Natural killer cell (primary cell): ENCODE measurements around the gene IL19. TPM values are rescaled to one million over a fixed set of nuclear protein-coding genes. Genes with fewer than 3 reads are reported as not detected.

Experiments used
- ATAC-seq, 3 donors: fragments of 150-1000 bp in 2 of 3; fragments of 200-7000 bp in 1 of 3; cut with Tn5 transposase; 1 replicate in 1 of 3; 2 replicates in 2 of 3; pipeline ENCODE4 v1.10.0; 2021; ENCODE audit warnings: mild to moderate bottlenecking in 2 of 3, moderate library complexity in 2 of 3
- DNase-seq, 2 donors: peaks; one replicate each; pipeline versions ENCODE4 v3.0.0 to v3.0.0-alpha.2; 2013 to 2021; ENCODE audit warnings: mixed read lengths in 1 of 2
- H3K27ac ChIP-seq: one replicate; pipeline ENCODE4 v1.5.1; 2013; ENCODE audit warnings: mild to moderate bottlenecking, low read length
- H3K27me3 ChIP-seq: one replicate; pipeline ENCODE4 v1.6.1; 2013; ENCODE audit warnings: low read length; ENCODE audit not compliant: control insufficient read depth, insufficient read depth
- H3K36me3 ChIP-seq: one replicate; pipeline ENCODE4 v1.6.1; 2013; ENCODE audit warnings: low read length; ENCODE audit not compliant: control insufficient read depth, insufficient read depth
- H3K4me1 ChIP-seq: one replicate; pipeline ENCODE4 v1.6.1; 2013; ENCODE audit warnings: low read length; ENCODE audit not compliant: control insufficient read depth, insufficient read depth
- H3K4me3 ChIP-seq: one replicate; pipeline ENCODE4 v1.5.1; 2013; ENCODE audit warnings: low read length
- H3K9me3 ChIP-seq: one replicate; pipeline ENCODE4 v1.6.1; 2013; ENCODE audit warnings: low read length; ENCODE audit not compliant: control insufficient read depth, insufficient read depth
- H3K27ac Mint-ChIP-seq, 2 donors: one replicate each; pipeline ENCODE4 v1.8.0; 2022; ENCODE audit warnings: mild to moderate bottlenecking in 2 of 2, mixed read lengths in 2 of 2, moderate library complexity in 1 of 2
- H3K27me3 Mint-ChIP-seq, 2 donors: one replicate each; pipeline ENCODE4 v1.8.0; 2022; ENCODE audit warnings: low read depth in 2 of 2, mixed read lengths in 2 of 2
- H3K36me3 Mint-ChIP-seq: one replicate; pipeline ENCODE4 v1.8.0; 2022; ENCODE audit warnings: mixed read lengths
- H3K4me1 Mint-ChIP-seq, 2 donors: one replicate each; pipeline ENCODE4 v1.8.0; 2022; ENCODE audit warnings: mixed read lengths in 2 of 2
- H3K4me3 Mint-ChIP-seq: one replicate; pipeline ENCODE4 v1.8.0; 2022; ENCODE audit warnings: mild to moderate bottlenecking, moderate library complexity, mixed read lengths
- H3K9me3 Mint-ChIP-seq, 2 donors: one replicate each; pipeline ENCODE4 v1.8.0; 2022; ENCODE audit warnings: mixed read lengths in 2 of 2
- WGBS: methylation state at CpG from one replicate; pipeline ENCODE4 v1.1.7; 2013; ENCODE audit warnings: missing lambda C conversion rate; ENCODE audit not compliant: insufficient coverage; 5-methylcytosine and 5-hydroxymethylcytosine counted together
- intact Hi-C: fragments of 100-400 bp; cut with micrococcal nuclease; formaldehyde crosslinking; loops from one replicate; pipeline ENCODE4 v1.14.2; 2022
- total RNA-seq, 4 donors: library from RNA; stranded (reverse); fragments of 120-200 nt in 1 of 4; gene quantifications; one replicate each; pipeline versions ENCODE4 v1.2.3 to v1.2.4, GENCODE V29; 2013 to 2022
- TF ChIP-seq, protein P1 (sequence below): fragments of 200-600 bp; IDR thresholded peaks from one replicate; pipeline ENCODE4 v1.8.0; 2022; ENCODE audit warnings: antibody characterized with exemption

The IL19 gene
- total RNA-seq, 3 donors from 2014 or later (not counting 1 experiment from before 2014, with no cell fraction given): not detected

DNA sequence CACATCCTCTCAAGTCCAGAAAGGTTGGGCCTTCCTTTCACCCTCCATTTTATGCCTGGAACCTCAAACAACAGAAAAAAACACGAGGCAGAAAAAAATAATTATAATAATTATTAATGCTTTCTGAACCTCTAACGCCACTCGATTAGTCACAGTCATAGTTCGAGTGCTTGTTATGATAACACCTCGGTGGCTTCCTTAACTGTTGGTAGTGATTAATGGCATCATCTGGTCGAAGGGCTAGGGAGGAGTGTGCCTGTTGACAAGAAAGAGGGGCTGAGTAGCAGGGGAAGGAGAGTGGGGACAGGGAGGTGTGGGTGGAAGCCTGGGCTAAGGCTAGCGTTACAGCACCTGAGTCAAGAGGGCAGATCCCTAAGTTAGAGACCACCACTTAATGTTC is 23.0 kb downstream of the IL19 start:
- intact Hi-C loops: no loop called here
- no peaks in the 10 kb centered on the region for H3K36me3 ChIP-seq
- Mint-ChIP-seq H3K36me3 (no peaks in the 10 kb centered on the region), H3K27me3 (peaks cover 26 to 63% of the 10 kb centered on the region in 2 donors), H3K9me3 (no peaks in the 10 kb centered on the region), H3K4me3 (no peak overlapping the region), H3K4me1 (peaks cover 17 to 24% of the 10 kb centered on the region in 2 donors), H3K27ac (no peak overlapping the region)
- H3K9me3 ChIP-seq: no peaks in the 10 kb centered on the region
- WGBS: 76% methylated on average over 6 of the region's 7 CpGs
- H3K27ac ChIP-seq: no peak overlapping the region
- DNase-seq: no peak
- no peaks in the 10 kb centered on the region for H3K27me3 ChIP-seq
- TF ChIP-seq, protein P1, sequence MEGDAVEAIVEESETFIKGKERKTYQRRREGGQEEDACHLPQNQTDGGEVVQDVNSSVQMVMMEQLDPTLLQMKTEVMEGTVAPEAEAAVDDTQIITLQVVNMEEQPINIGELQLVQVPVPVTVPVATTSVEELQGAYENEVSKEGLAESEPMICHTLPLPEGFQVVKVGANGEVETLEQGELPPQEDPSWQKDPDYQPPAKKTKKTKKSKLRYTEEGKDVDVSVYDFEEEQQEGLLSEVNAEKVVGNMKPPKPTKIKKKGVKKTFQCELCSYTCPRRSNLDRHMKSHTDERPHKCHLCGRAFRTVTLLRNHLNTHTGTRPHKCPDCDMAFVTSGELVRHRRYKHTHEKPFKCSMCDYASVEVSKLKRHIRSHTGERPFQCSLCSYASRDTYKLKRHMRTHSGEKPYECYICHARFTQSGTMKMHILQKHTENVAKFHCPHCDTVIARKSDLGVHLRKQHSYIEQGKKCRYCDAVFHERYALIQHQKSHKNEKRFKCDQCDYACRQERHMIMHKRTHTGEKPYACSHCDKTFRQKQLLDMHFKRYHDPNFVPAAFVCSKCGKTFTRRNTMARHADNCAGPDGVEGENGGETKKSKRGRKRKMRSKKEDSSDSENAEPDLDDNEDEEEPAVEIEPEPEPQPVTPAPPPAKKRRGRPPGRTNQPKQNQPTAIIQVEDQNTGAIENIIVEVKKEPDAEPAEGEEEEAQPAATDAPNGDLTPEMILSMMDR: no peak
- no peak overlapping the region for H3K4me3 ChIP-seq
- no peak for ATAC-seq
- peaks cover 27% of the 10 kb centered on the region for H3K4me1 ChIP-seq

DNA sequence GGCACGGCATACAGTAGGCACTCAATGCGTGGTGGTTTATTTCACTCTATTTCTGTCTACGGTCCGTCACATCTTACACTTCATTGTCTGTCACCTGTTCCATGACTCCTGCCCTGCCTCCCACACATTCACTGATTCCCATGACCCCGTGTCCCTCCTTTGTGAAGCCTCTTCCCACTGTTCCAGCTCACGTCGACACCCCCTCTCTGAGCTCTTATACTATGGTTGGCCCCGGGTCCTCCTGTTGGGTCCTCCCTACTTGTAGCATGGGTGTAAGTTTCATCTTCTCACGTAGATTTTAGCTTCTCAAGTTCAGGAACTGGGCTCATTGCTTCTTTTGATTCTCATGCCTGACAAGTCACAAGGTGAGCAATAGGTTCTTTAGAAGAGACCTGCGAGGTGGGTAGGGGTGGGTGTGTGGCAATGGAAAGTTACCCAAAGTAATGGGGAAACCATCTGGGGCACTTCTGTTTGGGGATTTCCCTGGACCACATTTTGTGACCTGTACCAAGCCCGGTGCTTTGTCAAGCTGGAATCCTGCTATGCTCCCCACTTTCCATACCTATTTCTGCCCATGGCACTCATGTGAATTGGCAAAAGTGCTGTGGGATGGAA is 23.8 kb downstream of the IL19 start:
- peak in 1 of 3 donors; percentile 35 for ATAC-seq
- intact Hi-C loops: no loop called here
- H3K4me1 ChIP-seq: peaks cover 27% of the 10 kb centered on the region
- Mint-ChIP-seq H3K36me3 (no peaks in the 10 kb centered on the region), H3K27me3 (peaks cover 29 to 63% of the 10 kb centered on the region in 2 donors), H3K4me3 (no peak overlapping the region), H3K27ac (peak overlapping the region in 1 of 2 donors; percentile 63), H3K9me3 (no peaks in the 10 kb centered on the region), H3K4me1 (peaks cover 17 to 24% of the 10 kb centered on the region in 2 donors)
- peak in 1 of 2 donors; percentile 65 for DNase-seq
- no peaks in the 10 kb centered on the region for H3K36me3 ChIP-seq
- 81% methylated on average over 11 of the region's 11 CpGs for WGBS
- no peak overlapping the region for H3K27ac ChIP-seq
- no peaks in the 10 kb centered on the region for H3K27me3 ChIP-seq
- no peak overlapping the region for H3K4me3 ChIP-seq
- TF ChIP-seq, protein P1: no peak
- H3K9me3 ChIP-seq: no peaks in the 10 kb centered on the region

DNA sequence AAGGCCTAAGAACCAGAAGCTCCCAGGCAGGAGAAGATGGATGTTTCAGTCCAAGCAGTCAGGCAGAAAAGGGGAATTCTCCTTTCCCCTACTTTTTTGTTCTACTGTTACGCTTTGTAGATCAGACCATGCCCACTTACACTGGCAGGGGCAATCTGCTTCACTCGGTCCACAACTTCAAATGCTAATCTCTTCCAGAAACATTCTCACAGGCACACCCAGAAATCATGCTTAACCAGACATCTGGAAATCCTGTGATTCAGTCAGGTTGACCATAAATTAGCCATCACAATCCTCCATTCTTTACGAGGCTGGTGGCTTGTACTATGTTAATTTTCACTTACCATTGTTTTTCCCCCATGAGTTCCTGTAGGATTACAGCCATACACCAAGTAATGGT is 25.5 kb downstream of the IL19 start:
- no peak for DNase-seq

More for the DNA sequence above, 25.5 kb downstream of the IL19 start:
- TF ChIP-seq, protein P1: no peak
- intact Hi-C loops: no loop called here
- no peak overlapping the region for H3K4me3 ChIP-seq
- no peaks in the 10 kb centered on the region for H3K27me3 ChIP-seq
- peaks cover 20 to 54% of the 10 kb centered on the region in 2 donors for H3K27me3 Mint-ChIP-seq
- peaks cover 26% of the 10 kb centered on the region for H3K4me1 ChIP-seq
- H3K9me3 Mint-ChIP-seq: no peaks in the 10 kb centered on the region
- H3K27ac ChIP-seq: no peak overlapping the region
- H3K36me3 Mint-ChIP-seq: no peaks in the 10 kb centered on the region
- no peaks in the 10 kb centered on the region for H3K36me3 ChIP-seq
- no peaks in the 10 kb centered on the region for H3K9me3 ChIP-seq
- no peak for ATAC-seq
- 95% methylated on average over 3 of the region's 3 CpGs for WGBS
- no peak overlapping the region for H3K4me3 Mint-ChIP-seq
- H3K4me1 Mint-ChIP-seq: peaks cover 17 to 22% of the 10 kb centered on the region in 2 donors
- H3K27ac Mint-ChIP-seq: no peak overlapping the region
